Fibroblast of upper back skin (primary cell): ENCODE measurements around the gene MIB1.

Source experiments
- DNase-seq: peaks from one replicate; pipeline ENCODE4 v3.0.0-alpha.2; 2013

Gene MIB1

GRCh38 chr18:21897811-21898210 lies 157.2 kb downstream of the MIB1 start:
- peak; percentile 46 for DNase-seq

DNA sequence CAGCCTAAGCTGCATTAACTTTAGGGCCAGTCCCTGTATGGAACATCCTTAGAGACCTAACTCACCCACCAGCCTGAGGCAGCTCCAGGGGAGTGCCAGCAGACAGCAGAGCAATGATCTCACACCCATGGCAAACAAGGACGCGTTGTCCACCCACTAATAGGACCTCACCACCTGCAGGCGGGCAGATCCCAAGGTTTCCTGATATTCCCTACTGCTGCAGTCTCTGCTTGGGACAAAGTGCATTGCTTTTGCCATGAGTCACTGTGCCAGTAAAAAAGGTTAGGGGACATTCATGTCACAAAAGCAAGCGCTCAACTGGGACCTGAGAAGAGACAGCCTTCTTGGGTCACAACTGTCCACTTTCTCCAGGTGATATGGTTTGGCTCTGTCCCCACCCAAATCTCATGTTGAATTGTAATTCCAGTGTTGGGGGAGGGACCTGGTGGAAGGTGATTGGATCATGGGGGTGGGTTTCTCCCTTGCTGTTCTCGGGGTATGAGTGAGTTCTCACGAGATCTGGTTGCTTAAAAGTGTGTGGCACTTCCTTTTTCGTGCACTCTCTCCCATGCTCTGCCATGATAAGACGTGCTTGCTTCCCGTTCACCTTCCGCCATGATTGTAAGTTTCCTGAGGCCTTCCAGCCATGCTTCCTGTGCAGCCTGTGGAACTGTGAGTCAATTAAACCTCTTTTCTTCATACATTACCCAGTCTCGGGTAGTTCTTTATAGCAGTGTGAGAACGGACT lies 160.2 kb downstream of the MIB1 start:
- DNase-seq: no peak

DNA sequence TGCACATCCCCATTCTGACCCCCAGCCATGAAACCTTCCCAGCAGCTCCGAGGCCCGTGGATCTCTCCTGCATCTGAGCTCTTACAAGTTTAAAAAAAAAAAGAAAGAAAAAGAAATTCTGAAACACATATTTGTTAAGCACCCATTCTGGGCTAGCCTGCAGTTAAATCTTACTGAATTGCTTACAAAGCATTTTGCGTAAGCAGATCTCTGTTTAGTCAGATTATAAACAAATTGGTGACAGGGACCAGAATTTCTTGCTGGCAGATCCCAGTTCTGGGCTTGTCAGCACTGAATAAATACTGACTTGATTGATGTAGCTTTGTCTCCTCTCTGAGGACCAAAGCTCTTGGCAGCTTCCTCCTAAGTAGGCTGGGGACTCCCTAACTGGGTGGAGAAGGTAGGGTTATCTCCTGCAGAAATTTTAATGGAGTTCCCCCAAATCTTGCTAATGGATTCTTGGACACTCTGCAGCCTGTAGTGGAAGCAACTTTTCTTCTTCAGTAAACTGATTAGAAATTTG lies 160.9 kb downstream of the MIB1 start:
- no peak for DNase-seq

DNA sequence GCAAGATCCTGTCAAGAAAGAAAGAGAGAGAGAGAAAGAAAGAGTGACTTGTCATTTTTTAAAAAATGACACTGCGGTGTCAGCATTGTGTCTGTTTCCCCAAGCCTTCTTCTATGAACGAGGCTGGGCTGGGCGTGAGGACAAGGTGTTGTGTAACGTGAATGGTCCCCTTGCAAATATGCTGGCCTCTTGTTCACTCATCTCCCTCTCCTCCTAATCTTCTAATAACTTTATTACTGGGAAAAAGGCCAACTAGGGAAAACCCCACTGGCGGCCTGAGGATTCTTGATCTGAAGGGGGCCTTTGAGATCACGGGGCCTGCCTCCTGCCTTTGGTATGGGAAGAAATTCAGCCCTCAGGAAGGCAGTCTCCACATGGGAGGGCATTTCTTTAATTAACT lies 163.1 kb downstream of the MIB1 start:
- DNase-seq: peak; percentile 9

DNA sequence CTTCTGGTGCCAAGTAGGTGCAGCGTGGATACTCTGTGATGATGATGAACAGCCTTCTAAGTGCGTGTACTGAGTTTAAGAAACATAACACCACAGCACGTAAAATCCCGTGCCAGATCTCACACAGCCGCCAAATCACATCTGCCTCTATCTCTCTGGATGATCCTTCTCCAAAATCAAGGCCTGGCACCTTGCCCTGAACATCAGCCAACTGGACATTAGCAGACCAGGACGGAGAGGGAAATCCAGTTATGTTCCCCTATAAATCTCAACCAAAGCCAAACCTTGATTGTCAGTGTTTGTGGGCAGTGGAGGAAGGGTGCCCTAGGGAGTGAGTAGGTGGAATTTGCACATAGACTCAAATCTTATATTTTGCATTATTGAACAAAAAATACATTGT lies 164.3 kb downstream of the MIB1 start:
- DNase-seq: peak; percentile 20

- DNase-seq: no peak
These were observed 166.9 kb downstream of the MIB1 start for GRCh38 chr18:21907451-21907850.

DNA sequence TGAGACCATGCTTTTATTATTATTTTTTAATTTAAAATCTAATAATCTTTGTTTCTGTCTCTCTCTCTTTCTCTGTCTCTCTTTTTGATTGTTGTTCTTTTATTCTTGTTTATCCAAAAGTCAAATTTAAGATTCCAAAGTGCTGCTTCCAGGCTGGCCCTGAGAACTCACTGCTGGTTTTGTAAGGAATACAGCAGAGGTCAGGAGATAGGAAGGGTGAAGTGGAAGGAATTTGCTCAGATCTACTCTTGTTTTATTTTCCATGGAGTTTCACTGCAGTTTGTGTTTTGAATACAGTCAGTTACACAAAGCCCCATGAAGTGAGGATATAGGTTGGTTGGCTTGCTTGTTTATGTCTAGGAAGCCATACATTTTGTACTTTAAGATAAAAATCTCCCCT lies 168.1 kb downstream of the MIB1 start:
- no peak for DNase-seq

- DNase-seq: no peak
These were observed 170.3 kb downstream of the MIB1 start for GRCh38 chr18:21910906-21911305.

DNA sequence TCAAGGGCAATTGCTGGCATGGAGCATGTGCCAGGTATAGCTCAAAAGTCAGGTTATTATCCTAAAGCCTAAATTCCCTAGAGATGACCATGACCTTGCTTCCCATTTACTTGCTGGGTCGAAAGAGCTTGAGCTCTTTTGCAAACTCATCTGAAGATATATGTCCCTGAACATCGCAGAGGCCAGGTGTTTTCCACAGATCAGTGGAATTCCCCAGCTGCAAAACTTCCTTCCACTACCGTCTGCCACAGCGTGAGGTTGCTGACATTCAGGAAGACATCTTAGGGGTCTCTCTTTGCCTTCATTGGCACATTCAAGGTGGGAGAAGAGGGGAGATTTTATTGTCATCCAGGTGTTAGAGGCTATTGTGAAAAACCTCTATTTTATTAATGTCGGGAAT lies 171.0 kb downstream of the MIB1 start:
- no peak for DNase-seq

GRCh38 chr18:21912339-21913239 lies 172.0 kb downstream of the MIB1 start:
- DNase-seq: no peak

DNA sequence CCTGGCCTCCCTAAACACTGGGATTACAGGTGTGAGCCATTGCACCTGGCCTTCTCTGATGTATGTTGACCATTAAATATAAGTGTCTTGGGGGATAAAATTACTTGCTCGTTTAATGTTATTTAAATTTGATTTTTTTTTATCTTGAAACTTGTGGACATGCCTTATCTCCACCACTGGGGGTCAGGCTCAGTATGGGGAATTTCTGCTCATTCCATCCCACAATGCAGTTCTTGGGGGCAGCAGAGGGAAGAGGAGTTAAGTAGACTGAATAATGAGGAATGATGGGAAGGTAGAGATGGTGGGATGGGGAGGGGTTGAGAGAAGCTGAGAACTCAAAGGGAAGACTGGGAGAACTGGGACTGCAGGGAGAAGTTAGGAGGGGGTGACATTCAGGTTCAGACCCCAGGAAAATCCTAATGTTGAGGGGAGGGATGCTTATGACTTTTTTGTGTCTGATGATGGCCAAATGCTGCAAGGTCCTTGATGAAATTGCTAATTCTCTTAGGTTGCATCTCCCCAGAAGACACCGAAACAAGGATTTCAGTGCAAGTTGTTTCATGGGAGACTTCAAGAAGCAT lies 174.2 kb downstream of the MIB1 start:
- DNase-seq: peak; percentile 40

DNA sequence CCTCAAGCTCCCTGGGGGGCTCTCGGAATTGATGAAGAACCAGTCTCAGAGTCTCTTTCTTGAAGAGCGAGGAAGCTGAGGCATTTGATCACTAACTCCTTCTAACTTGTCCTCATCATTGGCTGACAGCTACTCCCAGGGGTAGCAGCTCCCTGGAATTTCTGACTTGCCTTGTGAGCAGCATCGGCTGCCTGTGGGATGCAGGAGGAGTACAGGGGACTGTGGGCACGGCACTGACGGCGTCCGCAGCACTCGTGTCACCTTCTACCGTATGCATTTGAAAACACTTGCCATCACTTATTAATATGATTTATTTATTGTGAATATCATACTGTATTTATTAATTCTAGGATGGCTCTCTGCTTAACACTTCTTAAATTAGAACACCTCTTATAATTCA lies 175.0 kb downstream of the MIB1 start:
- no peak for DNase-seq

DNA sequence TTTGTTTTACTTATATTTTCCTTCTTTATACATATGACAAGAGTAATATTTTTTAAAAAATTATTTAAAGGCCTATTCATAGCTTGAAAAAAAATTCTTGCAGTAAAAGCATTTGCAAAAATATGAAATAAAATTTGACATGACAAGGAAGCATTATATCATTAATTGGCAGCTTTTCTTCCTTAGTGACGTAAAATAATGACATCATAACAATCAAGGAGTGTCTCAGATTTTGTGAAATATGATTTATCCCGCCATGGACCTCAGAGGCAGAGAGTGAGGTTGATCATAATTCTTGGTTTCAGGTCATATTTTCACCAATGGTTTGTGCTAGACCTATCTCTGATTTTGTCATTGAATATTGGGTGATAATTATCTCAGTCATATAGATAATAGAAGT lies 176.0 kb downstream of the MIB1 start:
- DNase-seq: no peak

DNA sequence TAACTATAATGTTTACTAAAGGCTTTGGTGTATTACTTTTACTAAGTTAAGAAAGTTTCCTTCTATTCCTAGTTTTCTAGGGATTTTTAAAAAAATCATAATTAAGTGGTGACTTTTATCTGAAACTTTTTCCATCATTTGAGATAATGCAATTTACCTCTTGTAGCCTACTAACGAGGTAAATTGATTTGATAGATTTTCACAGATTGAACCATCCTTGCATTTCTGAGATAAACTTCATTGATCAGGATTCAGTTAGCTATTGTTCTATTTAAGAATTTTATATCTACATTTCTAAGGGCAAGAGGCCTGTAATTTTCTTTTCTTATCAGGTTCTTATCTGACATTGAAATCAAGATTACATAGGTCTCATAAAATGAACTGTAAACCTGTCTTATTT lies 178.1 kb downstream of the MIB1 start:
- no peak for DNase-seq
